Amygdala (tissue), 56 donors: Measurements from ENCODE around the gene UTS2R.
"Not testable (repeated sequence)": the region's sequence is repeated elsewhere in the genome, so short reads cannot be mapped to it uniquely, and the experiment has no call there.

Experiments used
- DNase-seq, 56 donors: peaks; one replicate each; lab custom pipeline; 2025; lab: John Stamatoyannopoulos, UW

The UTS2R gene

GRCh38 chr17:82333279-82334171 lies 38.0 kb upstream of the UTS2R start, which contains the start of gene SECTM1:
SECTM1 (minus strand) TSS chr17:82333766; CDS start chr17:82327240, 6,526 bp downstream.
- DNase-seq: peak in 1 of 56 donors; percentile 42

- no peak for DNase-seq
These were observed 37.4 kb upstream of the UTS2R start for GRCh38 chr17:82334204-82334621.

- no peak for DNase-seq
These were observed 36.8 kb upstream of the UTS2R start for GRCh38 chr17:82334622-82335394.

GRCh38 chr17:82338858-82339633 lies 32.5 kb upstream of the UTS2R start:
- peak in 2 of 56 donors; percentile 8 to 18 for DNase-seq

- DNase-seq: no peak
These were observed 31.7 kb upstream of the UTS2R start for GRCh38 chr17:82339634-82340580.

- no peak for DNase-seq
These were observed 29.0 kb upstream of the UTS2R start for GRCh38 chr17:82342361-82343079.

GRCh38 chr17:82343560-82343959 lies 28.0 kb upstream of the UTS2R start:
- DNase-seq: no peak

GRCh38 chr17:82344175-82344907 lies 27.2 kb upstream of the UTS2R start:
- DNase-seq: no peak

GRCh38 chr17:82345151-82345976 lies 26.2 kb upstream of the UTS2R start:
- DNase-seq: no peak

- no peak for DNase-seq
These were observed 24.9 kb upstream of the UTS2R start for GRCh38 chr17:82346342-82347300.

- DNase-seq: not testable (repeated sequence)
These were observed 23.6 kb upstream of the UTS2R start for GRCh38 chr17:82347994-82348393.

- DNase-seq: no peak
These were observed 23.1 kb upstream of the UTS2R start for GRCh38 chr17:82348434-82348833.

- no peak for DNase-seq
These were observed 22.7 kb upstream of the UTS2R start for GRCh38 chr17:82348866-82349265.

- no peak for DNase-seq
These were observed 22.3 kb upstream of the UTS2R start for GRCh38 chr17:82349287-82349701.

GRCh38 chr17:82350182-82351030 lies 21.2 kb upstream of the UTS2R start:
- no peak for DNase-seq
